ENCODE data around the gene AP2A2.

GRCh38 chr11:883527-883926, 42.1 kb upstream of the AP2A2 start:
- TF ChIP-seq CTCF (conservative IDR thresholded peaks at IDR 0.05; ENCODE audit: low read length) (no peak), EZH2phosphoT487 (IDR thresholded peaks at IDR 0.05; ENCODE audit: borderline replicate concordance) (no peak)

All from Loucy (cell line).